ENCODE results near the gene CCDC93.

GRCh38 chr2:118061135-118061955 lies 47.5 kb upstream of the CCDC93 start:
- TF ChIP-seq POLR2A (IDR thresholded peaks at IDR 0.05; ENCODE audit: low read depth, low read length): no peak
- no peak for TF ChIP-seq POLR2AphosphoS5 (IDR thresholded peaks at IDR 0.05; ENCODE audit: low read depth, low read length)
